Body of pancreas (tissue), 4 donors: Measurements from ENCODE around the gene ARID1B. TPM values are rescaled to one million over a fixed set of nuclear protein-coding genes. Genes with fewer than 3 reads are reported as not detected.

Experiments used
- ATAC-seq: fragments of 150-250 bp; one replicate; pipeline ENCODE4 v1.9.1; 2016
- DNase-seq, 4 donors: peaks; one replicate each; pipeline ENCODE4 v3.0.0-alpha.2; 2019
- H3K27ac ChIP-seq, 4 donors: fragments of 200-600 bp; sonication (generic); 1 replicate in 3 of 4; 2 replicates in 1 of 4; pipeline versions ENCODE4 v1.5.1 to v1.6.1; 2016 to 2019; ENCODE audit warnings: mild to moderate bottlenecking in 1 of 4, mixed read lengths in 1 of 4, moderate library complexity in 1 of 4
- H3K27me3 ChIP-seq, 2 donors: fragments of 200-600 bp; sonication (generic); one replicate each; pipeline ENCODE4 v1.6.0; 2016; ENCODE audit warnings: mild to moderate bottlenecking in 1 of 2
- H3K36me3 ChIP-seq, 2 donors: fragments of 200-600 bp; sonication (generic); replicated peaks in 1 of 2; 2 replicates each; pipeline ENCODE4 v1.5.1; 2016; ENCODE audit warnings: low read depth in 2 of 2; ENCODE audit not compliant: insufficient read depth in 1 of 2
- H3K4me1 ChIP-seq: fragments of 200-600 bp; sonication (generic); one replicate; pipeline ENCODE4 v1.6.0; 2016
- H3K4me3 ChIP-seq, 2 donors: fragments of 200-600 bp; sonication (generic); 1 replicate in 1 of 2; 2 replicates in 1 of 2; pipeline ENCODE4 v1.5.1; 2016 to 2019
- H3K9me3 ChIP-seq, 3 donors: fragments of 200-600 bp; sonication (generic); 1 replicate in 2 of 3; 2 replicates in 1 of 3; pipeline ENCODE4 v1.5.1; 2016
- CTCF ChIP-seq, 7 experiments: fragments of 450-650 bp in 4 of 7; fragments of 200-600 bp in 3 of 7; sonication (generic) in 3 of 7; IDR thresholded peaks; one replicate each; pipeline ENCODE4 v1.5.1; 2016 to 2019; ENCODE audit warnings: antibody characterized with exemption in 7 of 7
- POLR2A ChIP-seq, 3 donors: fragments of 450-650 bp; IDR thresholded peaks; one replicate each; pipeline ENCODE4 v1.6.1; 2016; ENCODE audit warnings: antibody characterized with exemption in 3 of 3, mild to moderate bottlenecking in 2 of 3
- WGBS, 2 donors: methylation state at CpG; one replicate each; pipeline ENCODE4 v1.1.5; 2017; 5-methylcytosine and 5-hydroxymethylcytosine counted together
- intact Hi-C: fragments of 100-400 bp; cut with DNase I; formaldehyde crosslinking; loops from one replicate; pipeline ENCODE4 v1.15.1; 2023
- total RNA-seq, 2 donors: library from RNA; depleted of rRNA; stranded (reverse); fragments of >200 nt; gene quantifications; one replicate each; pipeline ENCODE4 v1.1.0, GENCODE V29; 2016

ARID1B gene
- total RNA-seq, 2 donors from 2014 or later = 71.5 to 85.1 TPM

- Histone ChIP-seq H3K36me3 (no peaks in the 10 kb centered on the region), H3K4me1 (peaks cover 33% of the 10 kb centered on the region), H3K27me3 (no peaks in the 10 kb centered on the region), H3K27ac (no peak overlapping the region), H3K9me3 (no peaks in the 10 kb centered on the region), H3K4me3 (no peak overlapping the region)
- 90 to 97% methylated on average over 17 of the region's 17 CpGs for WGBS, 2 donors
- ATAC-seq (no peak), DNase-seq (no peak)
- TF ChIP-seq POLR2A (IDR thresholded peaks at IDR 0.05) (no peak), CTCF (IDR thresholded peaks at IDR 0.05) (no peak)
- intact Hi-C loops = no loop called here
These were observed 184.2 kb downstream of the ARID1B start for GRCh38 chr6:156961282-156961892.

GRCh38 chr6:156963712-156964700 lies 186.8 kb downstream of the ARID1B start:
- ATAC-seq = peak; percentile 24
- H3K9me3 ChIP-seq = no peaks in the 10 kb centered on the region
- H3K4me3 ChIP-seq = no peak overlapping the region
- H3K36me3 ChIP-seq = no peaks in the 10 kb centered on the region
- DNase-seq = no peak
- no peak for TF ChIP-seq CTCF (IDR thresholded peaks at IDR 0.05)
- no peak for TF ChIP-seq POLR2A (IDR thresholded peaks at IDR 0.05)
- peaks cover 37% of the 10 kb centered on the region for H3K4me1 ChIP-seq
- no peaks in the 10 kb centered on the region for H3K27me3 ChIP-seq
- peak overlapping the region in 3 of 4 donors; percentile 29 to 51 (median 37) for H3K27ac ChIP-seq
- intact Hi-C loops = no loop called here
- 51 to 55% methylated on average over 10 of the region's 10 CpGs for WGBS, 2 donors

GRCh38 chr6:156967852-156968251 lies 190.7 kb downstream of the ARID1B start:
- ATAC-seq (no peak), DNase-seq (no peak)
- Histone ChIP-seq H3K9me3 (no peaks in the 10 kb centered on the region), H3K36me3 (no peaks in the 10 kb centered on the region), H3K27me3 (no peaks in the 10 kb centered on the region), H3K4me1 (peaks cover 39% of the 10 kb centered on the region), H3K4me3 (no peak overlapping the region), H3K27ac (no peak overlapping the region)
- intact Hi-C loops = no loop called here
- 70 to 72% methylated on average over 4 of the region's 4 CpGs for WGBS, 2 donors
- no peak for TF ChIP-seq POLR2A (IDR thresholded peaks at IDR 0.05)
- no peak for TF ChIP-seq CTCF (IDR thresholded peaks at IDR 0.05)

GRCh38 chr6:156969233-156969632 lies 192.1 kb downstream of the ARID1B start:
- Histone ChIP-seq H3K4me3 (no peak overlapping the region), H3K4me1 (peaks cover 27% of the 10 kb centered on the region), H3K27ac (no peak overlapping the region), H3K36me3 (no peaks in the 10 kb centered on the region), H3K27me3 (no peaks in the 10 kb centered on the region), H3K9me3 (no peaks in the 10 kb centered on the region)
- intact Hi-C loops = no loop called here
- DNase-seq = no peak
- TF ChIP-seq CTCF (IDR thresholded peaks at IDR 0.05) (no peak), POLR2A (IDR thresholded peaks at IDR 0.05) (no peak)
- ATAC-seq = no peak
- WGBS, 2 donors = 87 to 92% methylated on average over 5 of the region's 5 CpGs
